ENCODE results near the gene CXCL13. TPM values are rescaled to one million over a fixed set of nuclear protein-coding genes. Genes with fewer than 3 reads are reported as not detected.

The CXCL13 gene
- total RNA-seq, 4 donors from 2014 or later = 0.34 TPM; not detected in 3

- no peak overlapping the region for H3K4me3 ChIP-seq (ENCODE audit: low read depth, poor library complexity, severe bottlenecking)
- no peak for DNase-seq (ENCODE audit: low spot score in 2 of 2)
- TF ChIP-seq POLR2A (IDR thresholded peaks at IDR 0.05) (no peak), CTCF (IDR thresholded peaks at IDR 0.05) (no peak)
- intact Hi-C loops (cut with DNase I; ENCODE audit: low total_unique reads) = no loop called here
These were observed 29.3 kb upstream of the CXCL13 start for GRCh38 chr4:77576351-77576750.

- intact Hi-C loops (cut with DNase I; ENCODE audit: low total_unique reads) = no loop called here
- TF ChIP-seq POLR2A (IDR thresholded peaks at IDR 0.05) = no peak
- TF ChIP-seq CTCF (IDR thresholded peaks at IDR 0.05) = no peak
- 27 to 45% methylated on average over 2 of the region's 2 CpGs for WGBS, 2 donors
- DNase-seq (ENCODE audit: low spot score in 2 of 2) = no peak
- H3K4me3 ChIP-seq (ENCODE audit: low read depth, poor library complexity, severe bottlenecking) = no peak overlapping the region
These were observed 27.5 kb upstream of the CXCL13 start for GRCh38 chr4:77578145-77578544.

- WGBS, 2 donors = 64 to 70% methylated on average over 2 of the region's 2 CpGs
- no peak overlapping the region for H3K4me3 ChIP-seq (ENCODE audit: low read depth, poor library complexity, severe bottlenecking)
- no peak for DNase-seq (ENCODE audit: low spot score in 2 of 2)
- intact Hi-C loops (cut with DNase I; ENCODE audit: low total_unique reads) = no loop called here
- TF ChIP-seq CTCF (IDR thresholded peaks at IDR 0.05) = no peak
- no peak for TF ChIP-seq POLR2A (IDR thresholded peaks at IDR 0.05)
These were observed 26.1 kb upstream of the CXCL13 start for GRCh38 chr4:77579406-77580076.

GRCh38 chr4:77581724-77582123 lies 23.9 kb upstream of the CXCL13 start:
- TF ChIP-seq CTCF (IDR thresholded peaks at IDR 0.05) = no peak
- TF ChIP-seq POLR2A (IDR thresholded peaks at IDR 0.05) = no peak
- intact Hi-C loops (cut with DNase I; ENCODE audit: low total_unique reads) = no loop called here
- WGBS, 2 donors = 62 to 69% methylated on average over 4 of the region's 4 CpGs
- no peak for DNase-seq (ENCODE audit: low spot score in 2 of 2)
- H3K4me3 ChIP-seq (ENCODE audit: low read depth, poor library complexity, severe bottlenecking) = no peak overlapping the region

- WGBS, 2 donors = 75 to 82% methylated on average over 2 of the region's 2 CpGs
- intact Hi-C loops (cut with DNase I; ENCODE audit: low total_unique reads) = no loop called here
- no peak for TF ChIP-seq CTCF (IDR thresholded peaks at IDR 0.05)
- no peak for TF ChIP-seq POLR2A (IDR thresholded peaks at IDR 0.05)
- H3K4me3 ChIP-seq (ENCODE audit: low read depth, poor library complexity, severe bottlenecking) = no peak overlapping the region
- no peak for DNase-seq (ENCODE audit: low spot score in 2 of 2)
These were observed 23.5 kb upstream of the CXCL13 start for GRCh38 chr4:77582156-77582555.

GRCh38 chr4:77582711-77583110 lies 22.9 kb upstream of the CXCL13 start:
- TF ChIP-seq CTCF (IDR thresholded peaks at IDR 0.05) = no peak
- no peak for TF ChIP-seq POLR2A (IDR thresholded peaks at IDR 0.05)
- no peak for DNase-seq (ENCODE audit: low spot score in 2 of 2)
- intact Hi-C loops (cut with DNase I; ENCODE audit: low total_unique reads) = no loop called here
- H3K4me3 ChIP-seq (ENCODE audit: low read depth, poor library complexity, severe bottlenecking) = no peak overlapping the region

All from lower leg skin (tissue), 4 donors.